Measurements from ENCODE around the gene DOCK3.

Gene DOCK3

DNA sequence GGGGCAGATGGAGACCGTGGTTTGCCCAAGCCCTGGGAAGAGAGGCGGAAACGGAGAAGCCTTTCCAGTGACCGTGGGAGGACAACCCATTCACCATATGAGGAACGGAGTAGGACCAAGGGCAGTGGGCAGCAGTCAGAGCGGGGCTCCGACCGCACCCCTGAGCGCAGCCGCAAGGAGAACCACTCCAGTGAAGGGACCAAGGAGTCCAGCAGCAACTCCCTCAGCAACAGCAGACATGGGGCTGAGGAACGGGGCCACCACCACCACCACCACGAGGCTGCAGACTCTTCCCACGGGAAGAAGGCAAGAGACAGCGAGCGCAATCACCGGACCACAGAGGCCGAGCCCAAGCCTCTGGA is 718.4 kb downstream of the DOCK3 start:
- no peak for DNase-seq

DNA sequence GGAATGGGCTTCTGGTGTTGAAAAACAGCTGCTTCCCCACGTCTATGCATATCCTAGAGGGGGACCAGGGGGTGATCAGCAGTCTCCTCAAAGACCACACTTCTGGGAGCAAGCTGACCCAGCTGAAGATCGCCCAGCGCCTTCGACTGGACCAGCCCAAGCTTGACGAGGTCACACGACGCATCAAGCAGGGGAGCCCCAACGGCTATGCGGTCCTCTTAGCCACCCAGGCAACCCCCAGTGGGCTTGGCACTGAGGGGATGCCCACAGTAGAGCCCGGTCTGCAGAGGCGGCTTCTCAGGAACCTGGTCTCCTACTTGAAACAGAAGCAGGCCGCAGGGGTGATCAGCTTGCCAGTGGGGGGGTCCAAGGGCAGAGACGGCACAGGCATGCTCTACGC is 718.8 kb downstream of the DOCK3 start:
- no peak for DNase-seq

DNA sequence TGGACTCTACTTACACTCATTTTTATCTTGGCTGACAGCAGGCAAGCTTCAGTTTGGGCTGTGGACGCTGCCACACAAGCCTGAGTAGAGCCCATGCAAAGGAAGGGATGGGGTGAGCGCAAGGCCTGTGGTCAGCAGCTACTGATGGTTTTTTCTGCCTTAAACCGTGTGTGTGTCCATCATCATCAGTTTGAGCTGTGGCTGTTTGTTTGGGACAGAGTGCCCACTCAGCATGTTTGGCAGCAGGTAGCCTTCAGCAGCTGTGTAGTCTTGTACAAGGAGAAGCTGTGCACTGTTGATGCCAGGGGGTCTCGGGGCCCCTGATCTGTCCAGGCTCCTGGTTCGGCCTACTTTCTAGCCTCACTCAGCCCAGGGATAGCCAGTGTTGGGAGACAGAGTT is 719.8 kb downstream of the DOCK3 start:
- DNase-seq, result no peak

DNA sequence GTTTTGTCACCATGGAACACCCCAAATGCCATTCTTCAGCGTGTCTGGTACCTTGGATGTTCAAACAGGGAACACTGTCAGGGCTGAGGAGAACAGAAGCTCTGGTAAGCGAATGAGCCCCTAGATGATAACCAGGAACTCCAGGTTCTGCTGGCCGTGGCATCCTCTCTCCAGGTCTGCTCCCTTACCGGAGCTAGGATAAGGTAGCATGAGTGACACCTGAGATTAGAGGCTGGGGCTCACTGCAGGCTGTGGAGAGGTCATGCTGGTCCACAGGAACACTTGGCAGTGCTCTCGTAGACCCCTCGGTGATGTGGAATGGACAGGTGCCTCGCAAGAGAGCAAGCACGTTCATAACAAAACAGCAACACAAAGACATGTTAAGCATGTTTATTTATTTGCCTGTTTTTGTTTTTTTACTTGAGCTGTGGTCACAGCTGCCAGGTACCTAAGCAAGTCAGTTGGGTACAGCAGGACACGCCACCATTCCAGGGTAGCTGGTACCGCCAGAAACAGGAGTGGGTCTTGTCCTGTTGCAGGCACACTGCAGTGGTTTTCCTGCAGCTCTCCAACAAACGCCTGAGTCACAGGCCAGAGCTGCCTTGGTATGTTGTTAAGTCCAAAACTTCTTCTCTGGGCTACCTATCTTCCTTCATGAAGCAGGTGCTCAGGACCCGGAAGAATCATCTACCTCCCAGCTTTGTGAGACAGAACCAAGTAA is 720.9 kb downstream of the DOCK3 start:
- DNase-seq, result no peak

GRCh38 chr3:51396401-51396800 is 721.7 kb downstream of the DOCK3 start:
- no peak for DNase-seq

DNA sequence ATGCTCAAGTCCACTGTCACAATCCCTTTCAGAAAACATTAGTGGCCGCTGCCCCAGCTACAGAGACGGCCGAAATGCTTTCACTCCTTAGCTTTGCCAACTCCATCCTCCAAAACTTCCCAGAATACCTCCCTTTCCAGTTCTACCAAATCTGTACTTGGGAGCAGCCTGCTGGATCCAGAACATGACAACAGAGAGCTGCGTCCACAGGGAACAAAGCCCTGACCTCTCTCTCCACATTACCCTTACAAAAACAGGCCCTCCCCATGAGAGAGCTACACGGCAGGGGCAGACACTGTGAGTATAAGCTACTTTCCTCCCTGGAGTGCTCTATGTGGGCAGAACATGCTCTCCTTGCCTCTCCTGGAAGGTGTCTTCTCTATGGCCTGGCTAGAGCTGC is 722.7 kb downstream of the DOCK3 start:
- DNase-seq, result no peak

GRCh38 chr3:51398595-51399310 is 724.0 kb downstream of the DOCK3 start:
- DNase-seq, result no peak

- DNase-seq, result no peak
Observed at GRCh38 chr3:51400166-51400565, 725.4 kb downstream of the DOCK3 start.

DNA sequence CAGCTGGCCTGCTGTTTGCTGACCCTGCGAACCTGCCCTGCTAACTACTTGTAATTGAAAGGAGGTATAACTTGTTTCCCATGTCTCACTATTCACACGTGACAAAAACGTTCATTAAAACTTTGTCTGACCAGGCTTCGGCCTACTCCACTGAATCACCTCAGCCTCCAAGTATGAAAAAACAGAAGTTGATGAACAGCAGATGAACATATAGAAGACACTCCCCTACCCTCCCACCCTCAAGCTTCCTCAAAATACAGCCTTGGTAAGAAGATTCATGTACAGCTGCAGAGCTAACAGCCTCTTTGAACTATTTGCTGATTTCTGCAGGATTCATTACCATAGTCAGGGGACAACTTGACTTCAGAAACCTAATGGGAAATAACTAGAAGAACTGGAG is 727.0 kb downstream of the DOCK3 start:
- DNase-seq, result no peak

DNA sequence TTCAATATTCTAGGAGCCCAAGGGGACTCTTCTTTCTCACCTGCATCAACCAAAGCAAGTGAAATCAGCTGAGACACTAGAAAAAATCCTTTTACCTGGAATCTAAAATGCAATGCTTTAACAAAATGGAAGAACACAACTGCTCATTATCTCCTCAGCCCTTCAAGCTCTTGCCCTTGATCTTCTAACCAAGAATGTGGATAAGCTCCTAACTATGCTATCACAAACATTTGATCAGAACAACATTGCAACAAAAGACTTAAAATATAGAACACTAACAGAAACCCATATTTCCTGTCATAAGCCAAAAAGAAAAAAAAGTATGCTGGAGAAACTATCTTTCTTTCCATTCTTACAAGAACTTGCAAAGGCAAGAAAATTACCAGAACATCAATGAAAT is 728.9 kb downstream of the DOCK3 start:
- DNase-seq, result no peak

GRCh38 chr3:51408021-51408420 is 733.3 kb downstream of the DOCK3 start:
- DNase-seq, result no peak

- DNase-seq, result no peak
Observed at GRCh38 chr3:51408813-51409212, 734.1 kb downstream of the DOCK3 start.

DNA sequence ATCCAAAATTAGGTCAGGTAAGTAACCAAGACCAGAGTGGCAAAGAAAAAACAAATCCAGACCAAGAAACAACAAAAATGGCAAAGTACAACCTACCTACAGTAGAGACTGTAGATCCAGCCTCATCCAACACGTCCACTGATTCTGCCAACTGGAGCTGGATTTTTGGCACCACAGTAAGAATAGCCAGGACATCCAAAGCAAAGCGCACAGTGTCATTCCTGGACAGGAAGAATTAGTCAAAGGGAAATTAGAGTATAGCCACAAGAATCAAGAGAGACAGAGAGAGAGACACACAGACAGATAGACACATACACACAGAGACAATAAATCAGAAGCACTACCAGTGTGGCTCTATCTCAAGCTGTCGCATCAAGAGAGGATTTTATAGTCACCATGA is 747.5 kb downstream of the DOCK3 start:
- no peak for DNase-seq

- no peak for DNase-seq
Observed at GRCh38 chr3:51426921-51427320, 752.2 kb downstream of the DOCK3 start.

DNA sequence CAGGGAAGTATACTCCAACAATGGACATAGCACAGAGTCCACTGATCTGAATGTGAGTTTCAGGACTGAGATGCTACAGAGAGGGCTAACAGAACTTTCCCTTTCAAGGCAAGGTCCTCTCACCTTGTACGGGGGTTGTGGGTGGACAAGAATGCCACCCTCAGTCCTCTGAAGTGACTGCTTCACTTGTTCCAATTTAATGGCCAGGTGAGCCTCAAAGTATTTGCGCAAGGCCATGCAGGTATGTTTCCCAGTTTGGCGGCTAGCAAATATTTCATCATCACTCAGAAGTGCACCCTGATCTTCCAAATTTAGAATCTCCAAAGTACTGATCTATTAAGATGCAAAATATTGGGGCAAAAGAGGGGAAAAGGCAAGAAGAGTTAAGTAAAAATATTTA is 754.4 kb downstream of the DOCK3 start:
- DNase-seq, result no peak
